ENCODE data around the gene OR52B6.
"Not testable (repeated sequence)": the region's sequence is repeated elsewhere in the genome, so short reads cannot be mapped to it uniquely, and the experiment has no call there.

Gene OR52B6

GRCh38 chr11:5580577-5580976 is at the start of gene OR52B6:
TSS of gene OR52B6 (plus strand) at chr11:5580877. CDS start at chr11:5580877, 0 bp downstream.
- DNase-seq (ENCODE audit: low read depth in 2 of 2), result no peak

DNA sequence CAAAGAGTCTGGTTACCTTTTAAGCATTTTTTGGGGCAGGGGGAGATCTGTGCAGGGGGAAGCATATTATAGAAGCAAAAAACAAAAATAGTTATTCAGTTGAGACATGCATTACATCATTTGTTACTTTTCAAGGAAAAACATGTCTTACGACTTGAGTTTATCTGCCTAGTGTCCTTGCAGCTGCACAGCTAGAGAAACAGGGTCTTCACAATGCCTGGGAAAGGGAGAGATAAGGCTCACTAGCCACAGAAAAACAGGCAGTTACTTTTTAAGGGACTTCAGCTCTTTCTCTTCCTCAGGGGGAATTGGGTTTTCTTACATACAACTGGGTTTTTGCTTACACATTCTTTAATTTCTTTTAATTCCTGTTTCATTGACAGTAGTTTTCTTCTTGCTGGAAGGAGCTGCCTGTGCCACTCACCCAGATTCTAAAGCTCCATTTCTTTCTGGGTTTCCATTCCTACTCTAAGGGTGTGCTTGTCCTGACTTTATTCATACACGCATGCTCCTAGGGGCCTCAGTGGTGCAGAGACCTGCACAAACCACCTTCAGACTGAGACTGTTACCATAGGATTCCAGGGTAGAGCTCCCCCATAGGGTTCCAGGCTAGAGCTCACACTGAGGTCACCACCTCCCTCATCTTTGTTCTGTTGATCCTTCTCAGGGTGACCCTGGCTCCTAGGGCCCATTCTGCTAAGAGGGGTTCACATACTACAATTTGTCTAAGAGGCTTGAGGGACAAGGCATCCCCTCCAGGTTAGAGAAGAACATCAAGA is 49.4 kb upstream of the OR52B6 start:
- no peak for DNase-seq (ENCODE audit: low read depth in 2 of 2)

DNA sequence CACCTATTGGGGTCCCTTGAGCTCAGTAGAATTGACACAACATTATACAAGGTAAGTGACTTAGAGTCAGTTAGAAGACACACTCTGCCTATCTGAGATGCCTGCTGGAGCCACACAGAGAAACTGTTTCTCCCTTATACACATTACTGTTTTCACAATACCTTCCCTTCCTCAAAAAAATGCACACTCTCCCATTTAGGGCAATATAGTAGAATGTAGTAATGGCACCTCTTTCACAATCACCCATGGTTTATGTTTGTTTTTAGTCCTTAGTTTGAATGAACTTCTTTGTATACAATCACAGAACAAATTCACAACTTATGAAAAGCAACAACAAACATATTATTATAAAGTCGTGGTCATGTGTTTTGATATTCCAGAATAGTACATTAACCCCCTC is 46.6 kb upstream of the OR52B6 start:
- no peak for DNase-seq (ENCODE audit: low read depth in 2 of 2)

DNA sequence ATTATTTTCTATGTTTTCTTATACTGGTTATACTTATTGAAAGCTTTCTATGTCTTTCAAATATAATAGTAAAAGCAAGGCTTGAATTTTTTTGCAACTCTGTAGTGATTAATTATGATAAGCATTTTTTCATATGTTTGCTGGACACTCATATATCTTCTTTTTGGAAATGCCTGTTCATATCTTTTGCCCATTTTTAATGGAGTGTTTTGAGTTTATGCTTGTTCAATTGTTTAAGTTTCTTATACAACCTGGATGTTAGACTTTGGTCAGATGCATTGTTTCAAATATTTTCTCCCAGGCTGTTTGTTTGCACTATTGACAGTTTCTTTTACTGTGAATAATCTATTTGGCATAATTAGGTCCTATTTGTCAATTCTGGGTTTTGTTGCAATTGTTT is 44.2 kb upstream of the OR52B6 start:
- no peak for DNase-seq (ENCODE audit: low read depth in 2 of 2)

DNA sequence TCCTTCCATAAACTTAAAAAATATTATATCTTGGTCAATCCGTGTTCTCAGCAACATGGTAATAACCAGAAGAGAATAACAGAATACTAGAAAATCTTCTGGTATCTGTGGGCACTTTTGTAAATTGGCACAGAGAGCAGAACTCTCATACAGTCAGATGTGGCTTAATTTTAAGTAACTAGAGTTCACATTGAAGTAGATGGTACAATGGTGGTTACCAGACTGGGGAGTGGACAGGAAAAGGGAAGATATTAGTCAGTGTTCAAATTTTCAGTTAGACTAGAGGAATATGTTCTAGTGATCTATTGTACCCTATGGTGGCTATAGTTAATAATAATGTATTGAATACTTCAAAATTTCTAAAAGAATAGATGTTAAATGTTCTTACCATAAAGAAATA is 39.2 kb upstream of the OR52B6 start:
- DNase-seq (ENCODE audit: low read depth in 2 of 2), result no peak

- DNase-seq (ENCODE audit: low read depth in 2 of 2), result no peak
Measured at GRCh38 chr11:5546457-5546856, 34.2 kb upstream of the OR52B6 start.

GRCh38 chr11:5547982-5548381 is 32.7 kb upstream of the OR52B6 start:
- no peak for DNase-seq (ENCODE audit: low read depth in 2 of 2)

GRCh38 chr11:5548440-5548839 is 32.2 kb upstream of the OR52B6 start, which contains the start of gene OR52H1:
TSS of gene OR52H1 (minus strand) at chr11:5548540. CDS start at chr11:5545505, 3,035 bp downstream.
- DNase-seq (ENCODE audit: low read depth in 2 of 2), result no peak

DNA sequence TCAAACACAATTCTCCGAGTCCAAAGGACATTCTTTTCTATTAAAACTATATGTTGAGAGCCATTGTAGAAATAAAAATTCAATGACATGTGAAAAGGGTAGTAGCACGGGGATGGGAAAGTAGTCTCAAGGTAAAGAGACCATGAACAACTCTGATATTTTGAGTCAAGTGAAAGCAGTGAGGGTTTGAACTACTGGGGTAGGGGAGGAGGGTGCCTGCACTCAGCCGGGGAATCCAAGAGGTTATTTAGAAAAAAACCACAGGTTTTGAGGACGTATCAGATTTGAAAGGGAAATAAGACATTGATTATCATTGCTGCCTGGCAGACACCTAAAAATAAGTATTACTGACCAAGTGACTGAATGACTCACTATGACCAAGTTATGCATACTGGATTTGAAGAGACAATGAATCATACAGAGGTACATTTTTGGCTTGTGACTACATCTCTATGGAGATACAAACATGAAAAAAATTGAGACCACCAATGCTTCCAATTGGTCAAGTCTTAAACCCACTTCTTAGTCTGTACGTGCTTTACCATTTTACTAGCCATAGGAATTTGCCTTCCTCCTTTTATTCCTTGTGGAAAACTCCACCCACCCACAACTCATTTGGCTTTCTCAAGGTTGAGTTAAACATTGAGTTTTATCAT is 30.1 kb upstream of the OR52B6 start:
- DNase-seq (ENCODE audit: low read depth in 2 of 2), result no peak

DNA sequence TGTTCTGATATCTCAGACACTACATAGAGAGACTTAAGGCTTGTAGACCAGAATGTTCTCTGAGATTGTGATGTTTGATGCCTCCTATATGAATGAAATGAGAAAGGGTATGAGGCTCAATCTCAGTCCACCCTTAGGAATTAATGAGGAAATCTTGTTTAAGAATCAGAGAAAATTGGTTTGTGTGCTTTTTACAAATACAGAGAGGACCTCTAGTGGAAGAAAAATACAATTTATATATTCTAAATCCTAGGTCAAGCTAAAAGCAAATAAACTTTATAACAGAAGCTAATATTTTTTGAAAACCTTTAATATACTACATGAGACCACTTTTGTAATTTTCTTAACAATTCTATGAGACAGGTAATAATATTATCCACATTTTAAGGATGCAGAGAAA is 27.3 kb upstream of the OR52B6 start:
- no peak for DNase-seq (ENCODE audit: low read depth in 2 of 2)

DNA sequence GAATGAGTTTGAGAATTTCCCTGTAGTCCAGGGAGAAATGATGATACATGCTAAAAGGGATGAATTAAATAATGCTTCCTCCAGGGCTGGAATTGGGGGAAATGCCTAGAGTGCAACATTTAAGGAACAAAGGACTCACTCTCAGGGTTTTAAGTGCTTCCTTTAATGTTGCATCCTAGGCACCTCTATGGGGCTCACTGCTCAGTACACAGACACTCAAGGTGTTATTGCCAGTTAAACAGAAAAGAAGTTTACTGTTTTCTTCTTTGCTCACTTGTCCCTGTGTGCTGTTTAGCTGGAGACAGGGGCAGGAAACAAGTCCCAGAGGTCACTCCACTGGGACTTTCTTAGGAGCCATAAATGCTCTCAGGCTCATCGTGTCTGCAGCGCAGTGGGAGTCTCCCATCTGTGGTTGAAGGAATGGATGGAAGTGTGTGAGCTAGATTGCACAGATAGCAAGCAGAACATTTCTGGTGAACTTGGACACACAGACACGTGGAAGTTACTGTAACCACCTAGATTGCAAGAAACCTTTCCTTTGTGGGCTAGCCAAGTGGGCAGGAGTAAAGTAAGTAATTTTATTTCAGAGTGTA is 24.0 kb upstream of the OR52B6 start:
- no peak for DNase-seq (ENCODE audit: low read depth in 2 of 2)

GRCh38 chr11:5557751-5558150 is 22.9 kb upstream of the OR52B6 start:
- DNase-seq (ENCODE audit: low read depth in 2 of 2), result no peak

DNA sequence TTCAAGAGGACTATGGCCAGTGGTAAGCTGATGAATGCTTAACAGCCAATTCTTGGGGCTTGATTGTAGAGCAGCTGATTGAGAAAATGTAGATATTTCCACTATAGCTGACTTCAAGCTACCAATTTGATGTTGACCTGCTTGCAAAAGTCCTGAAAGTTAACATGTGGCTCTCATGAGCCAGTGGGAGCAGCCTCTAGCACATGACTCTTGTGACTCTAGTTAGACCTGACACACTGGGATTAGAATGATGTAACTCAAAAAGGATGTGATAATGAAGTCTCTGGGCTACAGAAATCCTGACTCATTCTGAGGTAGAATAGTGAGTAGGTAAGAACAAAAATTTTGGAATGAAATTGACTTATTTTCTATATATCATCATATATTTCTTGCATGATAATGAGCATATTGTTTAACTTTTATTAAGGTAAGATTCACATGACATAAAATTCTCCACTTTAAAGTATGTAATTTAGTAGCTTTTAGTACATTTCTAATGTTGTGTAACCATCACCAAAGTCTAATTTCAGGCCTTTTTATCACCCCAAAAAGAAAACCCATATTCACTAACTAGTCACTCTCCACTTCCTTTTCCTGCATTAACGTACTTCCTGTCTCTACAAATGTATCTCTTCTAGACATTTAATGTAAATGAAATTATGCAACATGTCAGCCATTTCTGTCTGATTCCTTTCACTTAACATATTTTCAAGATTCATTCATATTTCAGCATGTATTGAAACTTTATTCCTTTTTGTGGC is 16.2 kb upstream of the OR52B6 start:
- DNase-seq (ENCODE audit: low read depth in 2 of 2), result no peak

GRCh38 chr11:5574654-5575053 is 6.0 kb upstream of the OR52B6 start:
- DNase-seq (ENCODE audit: low read depth in 2 of 2), result no peak

DNA sequence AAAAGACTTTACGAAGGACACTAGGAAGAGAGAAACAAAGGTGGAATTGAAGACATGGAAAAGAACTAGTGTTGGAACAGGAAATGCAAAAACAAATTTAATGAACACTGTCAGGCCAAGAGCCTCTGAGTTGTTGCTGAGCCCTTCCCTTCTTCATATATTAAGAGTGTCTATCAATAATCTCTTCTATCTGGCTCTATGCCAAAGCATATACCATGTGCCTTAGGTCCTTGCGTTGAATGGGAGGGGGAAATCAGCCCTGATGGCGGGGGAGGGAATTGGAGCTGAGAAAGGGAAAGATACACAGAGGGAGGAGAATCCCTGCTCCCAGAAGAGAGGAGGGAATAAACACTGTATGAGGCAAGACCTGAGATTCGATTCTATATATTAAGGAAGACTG is 5.5 kb upstream of the OR52B6 start:
- DNase-seq (ENCODE audit: low read depth in 2 of 2), result no peak

DNA sequence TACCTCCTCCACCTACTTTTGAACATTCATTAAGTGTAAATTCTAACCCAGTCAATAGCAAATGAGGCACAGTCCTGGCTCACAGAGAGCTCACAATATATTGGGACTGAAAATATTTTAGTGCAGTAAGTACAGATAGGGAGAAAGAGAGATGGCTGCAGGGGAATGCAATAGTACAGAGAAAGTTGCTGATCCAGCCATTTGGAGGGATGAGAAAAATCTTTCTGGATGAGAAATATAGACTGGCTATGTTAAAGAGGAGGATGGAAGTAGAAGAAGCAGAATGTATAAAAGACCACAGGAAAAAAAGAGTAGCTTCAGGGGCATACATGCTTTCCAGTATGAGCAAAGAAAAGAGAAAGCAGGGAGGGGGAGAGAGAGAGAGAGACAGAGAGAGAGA is 3.6 kb upstream of the OR52B6 start:
- DNase-seq (ENCODE audit: low read depth in 2 of 2), result no peak

- no peak for DNase-seq (ENCODE audit: low read depth in 2 of 2)
Measured at GRCh38 chr11:5581014-5581413, 337 bp downstream of the OR52B6 start.

DNA sequence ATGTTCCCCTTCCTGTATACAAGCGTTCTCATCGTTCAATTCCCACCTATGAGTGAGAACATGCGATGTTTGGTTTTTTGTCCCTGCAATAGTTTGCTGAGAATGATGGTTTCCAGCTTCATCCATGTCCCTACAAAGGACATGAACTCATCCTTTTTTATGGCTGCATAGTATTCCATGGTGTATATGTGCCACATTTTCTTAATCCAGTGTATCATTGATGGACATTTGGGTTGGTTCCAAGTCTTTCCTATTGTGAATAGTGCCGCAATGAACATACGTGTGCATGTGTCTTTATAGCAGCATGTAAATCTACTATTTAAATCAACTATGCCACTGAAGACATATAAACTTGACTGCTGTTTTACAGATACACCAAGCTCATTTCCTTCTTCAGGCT is 3.8 kb downstream of the OR52B6 start:
- not testable (repeated sequence) for DNase-seq (ENCODE audit: low read depth in 2 of 2)

DNA sequence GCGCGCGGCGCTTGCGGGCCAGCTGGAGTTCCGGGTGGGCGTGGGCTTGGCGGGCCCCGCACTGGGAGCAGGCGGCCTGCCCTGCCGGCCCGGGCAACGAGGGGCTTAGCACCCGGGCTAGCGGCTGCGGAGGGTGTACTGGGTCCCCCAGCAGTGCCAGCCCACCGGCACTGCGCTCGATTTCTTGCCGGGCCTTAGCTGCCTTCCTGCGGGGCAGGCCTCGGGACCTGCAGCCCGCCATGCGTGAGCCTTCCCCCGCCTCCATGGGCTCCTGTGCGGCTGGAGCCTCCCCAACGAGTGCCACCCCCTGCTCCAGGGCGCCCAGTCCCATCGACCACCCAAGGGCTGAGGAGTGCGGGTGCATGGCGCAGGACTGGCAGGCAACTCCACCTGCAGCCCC is 9.2 kb downstream of the OR52B6 start:
- DNase-seq (ENCODE audit: low read depth in 2 of 2), result not testable (repeated sequence)

DNA sequence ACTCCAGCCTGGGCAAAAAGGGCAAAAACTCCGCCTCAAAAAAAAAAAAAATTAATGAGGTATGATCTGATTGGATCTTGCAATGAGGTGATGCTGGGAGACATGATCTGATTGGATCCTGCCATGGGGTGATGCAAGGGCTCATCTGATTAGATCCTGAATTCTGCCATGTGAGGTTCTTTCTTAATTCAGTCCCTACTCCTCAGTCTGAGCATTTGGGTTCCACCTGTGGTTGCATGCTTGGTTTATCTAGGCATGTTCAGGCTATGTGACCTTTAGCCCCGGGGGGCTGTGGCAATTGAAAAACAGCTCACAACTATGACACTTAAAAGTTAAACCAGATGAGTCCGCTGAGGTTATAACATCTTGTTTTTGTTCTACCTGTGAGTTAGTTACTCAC is 10.9 kb downstream of the OR52B6 start:
- no peak for DNase-seq (ENCODE audit: low read depth in 2 of 2)

DNA sequence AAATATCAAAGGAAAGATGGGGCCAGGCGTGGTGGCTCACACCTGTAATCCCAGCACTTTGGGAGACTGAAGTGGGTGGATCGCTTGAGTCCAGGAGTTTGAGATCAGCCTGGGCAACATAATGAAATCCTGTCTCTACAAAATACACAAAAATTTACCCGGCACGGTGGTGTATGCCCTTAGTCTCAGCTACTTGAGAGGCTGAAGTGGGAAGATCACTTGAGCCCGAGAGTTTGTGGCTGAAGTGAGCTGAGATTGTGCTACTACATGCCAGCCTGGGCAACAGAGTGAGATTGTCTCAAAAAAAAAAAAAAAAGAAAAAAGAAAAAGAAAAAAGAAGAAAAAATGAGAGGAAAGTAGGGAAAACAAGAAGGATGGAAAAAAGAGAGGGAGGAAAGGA is 11.9 kb downstream of the OR52B6 start:
- no peak for DNase-seq (ENCODE audit: low read depth in 2 of 2)

- DNase-seq (ENCODE audit: low read depth in 2 of 2), result no peak
Measured at GRCh38 chr11:5593146-5593545, 12.5 kb downstream of the OR52B6 start.
